ENCODE data around the gene CD46.

CD46 gene

DNA sequence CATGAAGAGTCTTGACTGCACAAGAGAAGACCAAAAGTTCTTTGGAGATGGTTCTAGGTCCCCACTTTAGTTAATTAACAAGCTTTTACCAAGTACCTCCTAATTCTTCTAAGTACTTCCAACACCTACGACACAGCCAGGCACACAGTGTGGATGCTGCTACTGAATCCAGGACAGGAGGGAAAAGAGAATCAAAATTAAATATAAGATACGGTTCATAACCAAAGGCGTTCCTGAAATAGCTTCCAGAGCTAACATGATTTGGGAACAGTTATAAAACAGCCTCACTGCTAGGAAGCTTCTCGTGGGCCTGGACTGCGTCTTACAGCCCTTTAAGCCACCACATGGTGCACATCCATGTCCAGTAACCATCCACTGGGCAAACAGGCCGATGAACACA is 84.1 kb downstream of the CD46 start:
- peaks cover 2% of the 10 kb centered on the region for H3K9me3 ChIP-seq (ENCODE audit: insufficient read depth, low read depth, low read length)
- H2AFZ ChIP-seq (ENCODE audit: insufficient read depth, low read length, poor library complexity): no peak overlapping the region

DNA sequence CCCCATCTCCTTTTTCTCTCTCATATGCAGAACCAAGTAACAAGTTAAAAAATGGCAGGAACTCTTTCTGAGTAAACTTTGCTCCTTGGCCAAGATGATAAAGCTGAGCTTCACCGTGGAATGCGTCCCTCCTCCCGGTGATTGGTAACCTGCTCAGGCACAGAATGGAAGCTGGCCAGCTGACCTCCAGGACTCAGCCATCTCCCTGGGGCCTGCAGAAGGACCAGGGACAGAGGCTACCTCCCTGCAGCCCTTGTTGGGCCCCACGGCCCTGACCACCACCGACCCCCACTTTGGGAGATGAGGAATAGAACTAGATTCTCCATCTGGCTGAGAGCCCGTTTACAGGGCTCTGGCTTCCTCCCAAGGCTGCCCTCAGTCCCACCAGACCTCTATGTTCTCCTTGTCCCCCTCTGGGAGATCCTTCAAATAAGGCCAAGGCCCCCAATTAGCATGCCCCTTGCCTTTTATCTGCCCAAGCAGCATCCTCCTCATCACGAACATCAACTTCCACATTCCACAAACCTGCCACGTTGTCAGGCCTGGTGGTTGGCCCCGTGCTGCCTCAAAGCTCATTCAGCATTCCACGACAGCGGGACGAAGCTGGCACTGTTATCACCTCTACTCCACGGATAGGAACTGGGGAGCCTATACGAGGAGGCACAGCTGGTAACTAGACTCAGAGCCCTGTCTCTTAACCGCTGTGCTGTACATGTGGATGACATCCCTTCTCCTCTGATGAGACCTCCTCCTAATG is 84.9 kb downstream of the CD46 start:
- Histone ChIP-seq H2BK120ac (ENCODE audit: insufficient read depth, low read length, poor library complexity) (no peak overlapping the region), H3K27ac (ENCODE audit: low read depth, low read length) (no peak overlapping the region), H3K18ac (ENCODE audit: low read length) (no peak overlapping the region), H2BK5ac (ENCODE audit: low read depth, low read length, poor library complexity) (no peak overlapping the region), H3K4me3 (ENCODE audit: low read depth, low read length) (no peak overlapping the region), H4K12ac (ENCODE audit: low read depth, low read length) (no peak overlapping the region), H3K27me3 (ENCODE audit: insufficient read depth, low read length) (no peaks in the 10 kb centered on the region), H3K4me1 (ENCODE audit: control insufficient read depth in 1 of 2, insufficient read depth in 2 of 2, low read length in 2 of 2) (no peaks in the 10 kb centered on the region), H2AK5ac (ENCODE audit: low read length) (no peak overlapping the region), H3K4me2 (ENCODE audit: low read length) (no peak overlapping the region), H2AFZ (ENCODE audit: insufficient read depth, low read length, poor library complexity) (no peak overlapping the region), H4K8ac (ENCODE audit: low read depth, low read length) (no peak overlapping the region), H3K9me3 (ENCODE audit: insufficient read depth, low read depth, low read length) (peaks cover 2% of the 10 kb centered on the region), H3K4ac (ENCODE audit: low read depth, low read length) (no peak overlapping the region), H2BK12ac (ENCODE audit: low read length) (no peak overlapping the region), H3K9ac (ENCODE audit: low read length) (no peak overlapping the region), H3K36me3 (ENCODE audit: control insufficient read depth in 1 of 2, insufficient read depth in 2 of 2, low read length in 2 of 2) (no peaks in the 10 kb centered on the region), H3K23ac (ENCODE audit: low read length) (no peak overlapping the region), H3K14ac (ENCODE audit: low read length) (no peak overlapping the region), H3K79me1 (ENCODE audit: low read length) (no peaks in the 10 kb centered on the region), H4K91ac (ENCODE audit: low read depth, low read length) (no peak overlapping the region), H3K79me2 (ENCODE audit: control insufficient read depth, insufficient read depth, low read length, poor library complexity) (no peaks in the 10 kb centered on the region)
- DNase-seq: no peak
- whole genome bisulfite sequencing (ENCODE audit: extremely low coverage, insufficient coverage, insufficient read length): no CpG with 5 or more reads among the region's 15 CpGs

More for the DNA sequence above, 84.1 kb downstream of the CD46 start:
- no peak overlapping the region for H3K4me3 ChIP-seq (ENCODE audit: low read depth, low read length)
- H3K79me2 ChIP-seq (ENCODE audit: control insufficient read depth, insufficient read depth, low read length, poor library complexity): no peaks in the 10 kb centered on the region
- no peak overlapping the region for H3K23ac ChIP-seq (ENCODE audit: low read length)
- H3K4me1 ChIP-seq (ENCODE audit: control insufficient read depth in 1 of 2, insufficient read depth in 2 of 2, low read length in 2 of 2): no peaks in the 10 kb centered on the region
- H4K91ac ChIP-seq (ENCODE audit: low read depth, low read length): no peak overlapping the region
- no CpG with 5 or more reads among the region's 6 CpGs for WGBS (ENCODE audit: extremely low coverage, insufficient coverage, insufficient read length)
- H3K36me3 ChIP-seq (ENCODE audit: control insufficient read depth in 1 of 2, insufficient read depth in 2 of 2, low read length in 2 of 2): no peaks in the 10 kb centered on the region
- H3K4ac ChIP-seq (ENCODE audit: low read depth, low read length): no peak overlapping the region
- DNase-seq: no peak
- H2BK12ac ChIP-seq (ENCODE audit: low read length): no peak overlapping the region
- H4K8ac ChIP-seq (ENCODE audit: low read depth, low read length): no peak overlapping the region
- no peak overlapping the region for H3K9ac ChIP-seq (ENCODE audit: low read length)
- no peak overlapping the region for H3K14ac ChIP-seq (ENCODE audit: low read length)
- H2BK5ac ChIP-seq (ENCODE audit: low read depth, low read length, poor library complexity): no peak overlapping the region
- H3K79me1 ChIP-seq (ENCODE audit: low read length): no peaks in the 10 kb centered on the region
- no peak overlapping the region for H4K12ac ChIP-seq (ENCODE audit: low read depth, low read length)
- no peak overlapping the region for H3K18ac ChIP-seq (ENCODE audit: low read length)
- H2BK120ac ChIP-seq (ENCODE audit: insufficient read depth, low read length, poor library complexity): no peak overlapping the region
- H3K4me2 ChIP-seq (ENCODE audit: low read length): no peak overlapping the region
- no peak overlapping the region for H2AK5ac ChIP-seq (ENCODE audit: low read length)
- H3K27me3 ChIP-seq (ENCODE audit: insufficient read depth, low read length): no peaks in the 10 kb centered on the region
- H3K27ac ChIP-seq (ENCODE audit: low read depth, low read length): no peak overlapping the region

DNA sequence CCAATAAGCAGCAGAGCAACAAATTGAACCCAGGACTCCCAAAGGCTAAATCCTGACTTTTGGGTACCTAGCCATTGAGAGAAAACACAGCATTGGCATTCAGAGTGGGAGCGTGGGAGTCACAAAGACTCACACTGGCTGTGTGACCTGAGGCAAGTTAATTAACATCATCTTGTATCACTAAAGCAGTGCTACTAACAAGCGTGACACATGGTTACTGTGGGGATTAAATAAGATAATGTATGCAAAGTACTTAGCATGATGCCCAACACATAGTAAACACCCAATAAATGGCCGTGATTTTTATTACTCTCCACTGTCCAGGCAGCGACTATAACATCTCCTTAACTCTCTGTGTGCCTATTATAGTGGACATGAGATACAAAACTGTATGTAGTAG is 85.8 kb downstream of the CD46 start:
- Histone ChIP-seq H3K4me3 (ENCODE audit: low read depth, low read length) (no peak overlapping the region), H2AK5ac (ENCODE audit: low read length) (no peak overlapping the region), H3K79me2 (ENCODE audit: control insufficient read depth, insufficient read depth, low read length, poor library complexity) (no peaks in the 10 kb centered on the region), H3K23ac (ENCODE audit: low read length) (no peak overlapping the region), H3K4me1 (ENCODE audit: control insufficient read depth in 1 of 2, insufficient read depth in 2 of 2, low read length in 2 of 2) (no peaks in the 10 kb centered on the region), H4K8ac (ENCODE audit: low read depth, low read length) (no peak overlapping the region), H3K79me1 (ENCODE audit: low read length) (no peaks in the 10 kb centered on the region), H2BK12ac (ENCODE audit: low read length) (no peak overlapping the region), H2BK120ac (ENCODE audit: insufficient read depth, low read length, poor library complexity) (no peak overlapping the region), H3K14ac (ENCODE audit: low read length) (no peak overlapping the region), H3K18ac (ENCODE audit: low read length) (no peak overlapping the region), H3K36me3 (ENCODE audit: control insufficient read depth in 1 of 2, insufficient read depth in 2 of 2, low read length in 2 of 2) (no peaks in the 10 kb centered on the region), H3K4ac (ENCODE audit: low read depth, low read length) (no peak overlapping the region), H3K27me3 (ENCODE audit: insufficient read depth, low read length) (no peaks in the 10 kb centered on the region), H3K27ac (ENCODE audit: low read depth, low read length) (no peak overlapping the region), H3K9ac (ENCODE audit: low read length) (no peak overlapping the region), H3K4me2 (ENCODE audit: low read length) (no peak overlapping the region), H2AFZ (ENCODE audit: insufficient read depth, low read length, poor library complexity) (no peak overlapping the region), H4K91ac (ENCODE audit: low read depth, low read length) (no peak overlapping the region), H3K9me3 (ENCODE audit: insufficient read depth, low read depth, low read length) (peaks cover 2% of the 10 kb centered on the region), H4K12ac (ENCODE audit: low read depth, low read length) (no peak overlapping the region), H2BK5ac (ENCODE audit: low read depth, low read length, poor library complexity) (no peak overlapping the region)
- no peak for DNase-seq
- no CpG with 5 or more reads among the region's 4 CpGs for WGBS (ENCODE audit: extremely low coverage, insufficient coverage, insufficient read length)

DNA sequence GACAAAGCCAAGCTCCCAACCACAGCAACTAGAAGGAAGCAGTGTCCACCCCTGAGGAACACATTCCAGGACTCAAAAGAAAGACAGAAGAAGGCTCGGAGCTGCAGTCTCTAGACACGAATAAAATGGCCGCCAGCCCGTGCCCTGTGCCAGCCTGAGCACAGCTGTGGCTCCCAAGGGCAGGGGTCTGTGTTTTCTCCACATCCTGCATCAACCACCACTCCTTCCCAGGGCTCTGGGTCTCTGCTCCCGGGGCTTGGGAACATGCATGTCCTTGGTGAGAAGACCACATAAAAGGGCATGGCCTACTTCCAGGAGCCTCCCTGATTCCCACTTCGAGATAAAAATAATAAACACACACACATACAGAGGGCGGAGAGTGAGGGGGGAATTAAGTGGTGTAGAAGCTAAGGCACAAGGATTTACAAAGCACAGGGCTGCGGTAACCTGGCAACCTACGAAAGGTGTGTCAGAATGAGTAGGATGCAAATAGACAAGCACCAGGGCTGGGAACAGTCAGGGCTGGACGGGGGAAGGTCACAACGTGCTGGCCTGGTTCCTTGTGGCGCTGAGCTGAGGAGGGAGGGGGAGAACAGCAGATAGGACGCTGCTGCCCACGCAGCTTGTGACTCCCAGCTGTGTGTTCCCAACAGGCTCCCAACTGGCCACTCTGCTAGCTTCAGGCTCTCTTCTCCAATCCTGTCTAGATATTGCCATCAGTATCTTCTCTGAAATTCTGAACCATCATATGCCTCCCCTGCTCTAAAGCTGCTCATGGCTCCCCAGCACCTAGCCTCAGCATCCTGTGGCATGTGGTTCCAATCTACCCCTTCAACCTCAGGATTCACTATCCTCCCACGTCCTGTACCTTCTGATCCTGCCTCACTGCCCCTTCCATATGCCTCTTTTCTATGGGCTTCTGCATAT is 86.6 kb downstream of the CD46 start:
- DNase-seq: no peak

More for the DNA sequence above, 86.6 kb downstream of the CD46 start:
- H4K91ac ChIP-seq (ENCODE audit: low read depth, low read length): no peak overlapping the region
- peaks cover 2% of the 10 kb centered on the region for H3K9me3 ChIP-seq (ENCODE audit: insufficient read depth, low read depth, low read length)
- H4K12ac ChIP-seq (ENCODE audit: low read depth, low read length): no peak overlapping the region
- no peak overlapping the region for H4K8ac ChIP-seq (ENCODE audit: low read depth, low read length)
- no peaks in the 10 kb centered on the region for H3K79me2 ChIP-seq (ENCODE audit: control insufficient read depth, insufficient read depth, low read length, poor library complexity)
- no peak overlapping the region for H3K4ac ChIP-seq (ENCODE audit: low read depth, low read length)
- no peak overlapping the region for H3K18ac ChIP-seq (ENCODE audit: low read length)
- H2AK5ac ChIP-seq (ENCODE audit: low read length): no peak overlapping the region
- no CpG with 5 or more reads among the region's 15 CpGs for WGBS (ENCODE audit: extremely low coverage, insufficient coverage, insufficient read length)
- no peaks in the 10 kb centered on the region for H3K36me3 ChIP-seq (ENCODE audit: control insufficient read depth in 1 of 2, insufficient read depth in 2 of 2, low read length in 2 of 2)
- H2BK5ac ChIP-seq (ENCODE audit: low read depth, low read length, poor library complexity): no peak overlapping the region
- no peak overlapping the region for H3K14ac ChIP-seq (ENCODE audit: low read length)
- no peaks in the 10 kb centered on the region for H3K4me1 ChIP-seq (ENCODE audit: control insufficient read depth in 1 of 2, insufficient read depth in 2 of 2, low read length in 2 of 2)
- no peak overlapping the region for H3K27ac ChIP-seq (ENCODE audit: low read depth, low read length)
- no peaks in the 10 kb centered on the region for H3K79me1 ChIP-seq (ENCODE audit: low read length)
- H2BK120ac ChIP-seq (ENCODE audit: insufficient read depth, low read length, poor library complexity): no peak overlapping the region
- no peaks in the 10 kb centered on the region for H3K27me3 ChIP-seq (ENCODE audit: insufficient read depth, low read length)
- no peak overlapping the region for H3K9ac ChIP-seq (ENCODE audit: low read length)
- no peak overlapping the region for H3K4me2 ChIP-seq (ENCODE audit: low read length)
- no peak overlapping the region for H2AFZ ChIP-seq (ENCODE audit: insufficient read depth, low read length, poor library complexity)
- H3K23ac ChIP-seq (ENCODE audit: low read length): no peak overlapping the region
- H3K4me3 ChIP-seq (ENCODE audit: low read depth, low read length): no peak overlapping the region
- H2BK12ac ChIP-seq (ENCODE audit: low read length): no peak overlapping the region
